ENCODE results near the gene RIMS3.
"Not testable (repeated sequence)": the region's sequence is repeated elsewhere in the genome, so short reads cannot be mapped to it uniquely, and the experiment has no call there.

Gene RIMS3

GRCh38 chr1:40641601-40642242, 23.8 kb downstream of the RIMS3 start:
- Histone ChIP-seq H3K27me3 (ENCODE audit: insufficient read depth, low read length) (no peaks in the 10 kb centered on the region), H2AFZ (ENCODE audit: low read depth, low read length) (no peak overlapping the region), H3K4me1 (ENCODE audit: insufficient read depth, low read length) (peaks cover 18% of the 10 kb centered on the region), H3K4me3 (ENCODE audit: low read length) (no peak overlapping the region), H3K36me3 (ENCODE audit: insufficient read depth, low read length) (no peaks in the 10 kb centered on the region), H3K9me3 (ENCODE audit: low read length) (no peaks in the 10 kb centered on the region)

GRCh38 chr1:40640314-40641076, 25.0 kb downstream of the RIMS3 start:
- H3K27me3 ChIP-seq (ENCODE audit: insufficient read depth, low read length): no peaks in the 10 kb centered on the region
- no peak overlapping the region for H2AFZ ChIP-seq (ENCODE audit: low read depth, low read length)
- no peaks in the 10 kb centered on the region for H3K36me3 ChIP-seq (ENCODE audit: insufficient read depth, low read length)
- no peaks in the 10 kb centered on the region for H3K9me3 ChIP-seq (ENCODE audit: low read length)
- no peak overlapping the region for H3K4me3 ChIP-seq (ENCODE audit: low read length)
- peaks cover 17% of the 10 kb centered on the region for H3K4me1 ChIP-seq (ENCODE audit: insufficient read depth, low read length)

- no peaks in the 10 kb centered on the region for H3K27me3 ChIP-seq (ENCODE audit: insufficient read depth, low read length)
- no peaks in the 10 kb centered on the region for H3K9me3 ChIP-seq (ENCODE audit: low read length)
- H3K4me1 ChIP-seq (ENCODE audit: insufficient read depth, low read length): peaks cover 9% of the 10 kb centered on the region
- H3K36me3 ChIP-seq (ENCODE audit: insufficient read depth, low read length): no peaks in the 10 kb centered on the region
- no peak overlapping the region for H3K4me3 ChIP-seq (ENCODE audit: low read length)
- no peak overlapping the region for H2AFZ ChIP-seq (ENCODE audit: low read depth, low read length)
Measured at GRCh38 chr1:40638097-40639036, 27.1 kb downstream of the RIMS3 start.

GRCh38 chr1:40637470-40638007, 27.9 kb downstream of the RIMS3 start:
- H3K36me3 ChIP-seq (ENCODE audit: insufficient read depth, low read length): no peaks in the 10 kb centered on the region
- no peak overlapping the region for H2AFZ ChIP-seq (ENCODE audit: low read depth, low read length)
- no peaks in the 10 kb centered on the region for H3K27me3 ChIP-seq (ENCODE audit: insufficient read depth, low read length)
- H3K4me1 ChIP-seq (ENCODE audit: insufficient read depth, low read length): peaks cover 9% of the 10 kb centered on the region
- no peaks in the 10 kb centered on the region for H3K9me3 ChIP-seq (ENCODE audit: low read length)
- H3K4me3 ChIP-seq (ENCODE audit: low read length): no peak overlapping the region

GRCh38 chr1:40636777-40637176, 28.7 kb downstream of the RIMS3 start:
- Histone ChIP-seq H3K9me3 (ENCODE audit: low read length) (no peaks in the 10 kb centered on the region), H3K4me1 (ENCODE audit: insufficient read depth, low read length) (peaks cover 9% of the 10 kb centered on the region), H3K4me3 (ENCODE audit: low read length) (no peak overlapping the region), H2AFZ (ENCODE audit: low read depth, low read length) (no peak overlapping the region), H3K36me3 (ENCODE audit: insufficient read depth, low read length) (no peaks in the 10 kb centered on the region), H3K27me3 (ENCODE audit: insufficient read depth, low read length) (no peaks in the 10 kb centered on the region)

- Histone ChIP-seq H3K36me3 (ENCODE audit: insufficient read depth, low read length) (no peaks in the 10 kb centered on the region), H2AFZ (ENCODE audit: low read depth, low read length) (no peak overlapping the region), H3K4me3 (ENCODE audit: low read length) (no peak overlapping the region), H3K9me3 (ENCODE audit: low read length) (no peaks in the 10 kb centered on the region), H3K4me1 (ENCODE audit: insufficient read depth, low read length) (peaks cover 9% of the 10 kb centered on the region), H3K27me3 (ENCODE audit: insufficient read depth, low read length) (no peaks in the 10 kb centered on the region)
Measured at GRCh38 chr1:40635763-40636500, 29.6 kb downstream of the RIMS3 start.

- H3K4me1 ChIP-seq (ENCODE audit: insufficient read depth, low read length): peaks cover 9% of the 10 kb centered on the region
- H2AFZ ChIP-seq (ENCODE audit: low read depth, low read length): no peak overlapping the region
- no peaks in the 10 kb centered on the region for H3K36me3 ChIP-seq (ENCODE audit: insufficient read depth, low read length)
- no peaks in the 10 kb centered on the region for H3K9me3 ChIP-seq (ENCODE audit: low read length)
- no peak overlapping the region for H3K4me3 ChIP-seq (ENCODE audit: low read length)
- H3K27me3 ChIP-seq (ENCODE audit: insufficient read depth, low read length): no peaks in the 10 kb centered on the region
Measured at GRCh38 chr1:40634901-40635655, 30.4 kb downstream of the RIMS3 start.

GRCh38 chr1:40633931-40634376, 31.5 kb downstream of the RIMS3 start:
- H2AFZ ChIP-seq (ENCODE audit: low read depth, low read length): no peak overlapping the region
- H3K27me3 ChIP-seq (ENCODE audit: insufficient read depth, low read length): no peaks in the 10 kb centered on the region
- no peaks in the 10 kb centered on the region for H3K9me3 ChIP-seq (ENCODE audit: low read length)
- H3K4me3 ChIP-seq (ENCODE audit: low read length): no peak overlapping the region
- peaks cover 9% of the 10 kb centered on the region for H3K4me1 ChIP-seq (ENCODE audit: insufficient read depth, low read length)
- peaks cover under 1% of the 10 kb centered on the region for H3K36me3 ChIP-seq (ENCODE audit: insufficient read depth, low read length)

GRCh38 chr1:40633523-40633922, 32.0 kb downstream of the RIMS3 start:
- Histone ChIP-seq H3K4me3 (ENCODE audit: low read length) (no peak overlapping the region), H3K36me3 (ENCODE audit: insufficient read depth, low read length) (peaks cover 4% of the 10 kb centered on the region), H3K27me3 (ENCODE audit: insufficient read depth, low read length) (no peaks in the 10 kb centered on the region), H3K4me1 (ENCODE audit: insufficient read depth, low read length) (peaks cover 9% of the 10 kb centered on the region), H3K9me3 (ENCODE audit: low read length) (no peaks in the 10 kb centered on the region), H2AFZ (ENCODE audit: low read depth, low read length) (no peak overlapping the region)

GRCh38 chr1:40630488-40631223, 34.8 kb downstream of the RIMS3 start:
- H3K4me1 ChIP-seq (ENCODE audit: insufficient read depth, low read length): no peaks in the 10 kb centered on the region
- no peak overlapping the region for H3K4me3 ChIP-seq (ENCODE audit: low read length)
- H2AFZ ChIP-seq (ENCODE audit: low read depth, low read length): no peak overlapping the region
- no peaks in the 10 kb centered on the region for H3K9me3 ChIP-seq (ENCODE audit: low read length)
- H3K36me3 ChIP-seq (ENCODE audit: insufficient read depth, low read length): peaks cover 6% of the 10 kb centered on the region
- H3K27me3 ChIP-seq (ENCODE audit: insufficient read depth, low read length): no peaks in the 10 kb centered on the region

GRCh38 chr1:40629546-40629945, 35.9 kb downstream of the RIMS3 start:
- not testable (repeated sequence) for H3K9me3 ChIP-seq (ENCODE audit: low read length); H2AFZ ChIP-seq (ENCODE audit: low read depth, low read length); H3K27me3 ChIP-seq (ENCODE audit: insufficient read depth, low read length); H3K36me3 ChIP-seq (ENCODE audit: insufficient read depth, low read length); H3K4me3 ChIP-seq (ENCODE audit: low read length); H3K4me1 ChIP-seq (ENCODE audit: insufficient read depth, low read length)

Measured in neuron (in vitro differentiated cells).